Epidermal melanocyte (primary cell): ENCODE measurements around the gene RBSN.

ENCODE experiments used
- DNase-seq: peaks from one replicate; pipeline ENCODE4 v3.0.0; 2011; ENCODE audit warnings: low spot score; ENCODE audit not compliant: insufficient read length

The RBSN gene

GRCh38 chr3:15099364-15100098 lies 583 bp upstream of the RBSN start:
- DNase-seq, result no peak

- DNase-seq, result no peak
Observed at GRCh38 chr3:15097891-15098290, 1.1 kb downstream of the RBSN start.

GRCh38 chr3:15096046-15096445 lies 2.9 kb downstream of the RBSN start:
- no peak for DNase-seq

- no peak for DNase-seq
Observed at GRCh38 chr3:15094187-15094875, 4.6 kb downstream of the RBSN start.

GRCh38 chr3:15092686-15093085 lies 6.3 kb downstream of the RBSN start:
- no peak for DNase-seq

GRCh38 chr3:15091575-15091974 lies 7.4 kb downstream of the RBSN start:
- no peak for DNase-seq

GRCh38 chr3:15089201-15089600 lies 9.7 kb downstream of the RBSN start:
- no peak for DNase-seq

GRCh38 chr3:15086699-15087098 lies 12.2 kb downstream of the RBSN start:
- no peak for DNase-seq

- DNase-seq, result no peak
Observed at GRCh38 chr3:15086263-15086662, 12.7 kb downstream of the RBSN start.

GRCh38 chr3:15083252-15083651 lies 15.7 kb downstream of the RBSN start:
- no peak for DNase-seq

- no peak for DNase-seq
Observed at GRCh38 chr3:15081960-15082664, 16.8 kb downstream of the RBSN start.

GRCh38 chr3:15079091-15079490 lies 19.9 kb downstream of the RBSN start:
- no peak for DNase-seq

- DNase-seq, result no peak
Observed at GRCh38 chr3:15074500-15074899, 24.4 kb downstream of the RBSN start.

GRCh38 chr3:15071699-15072098 lies 27.2 kb downstream of the RBSN start:
- no peak for DNase-seq

- no peak for DNase-seq
Observed at GRCh38 chr3:15069441-15069840, 29.5 kb downstream of the RBSN start.

- DNase-seq, result no peak
Observed at GRCh38 chr3:15066467-15066866, 32.5 kb downstream of the RBSN start.

- DNase-seq, result no peak
Observed at GRCh38 chr3:15065550-15066007, 33.4 kb downstream of the RBSN start.

- DNase-seq, result peak; percentile 98
Observed at GRCh38 chr3:15064835-15065549, 34.0 kb downstream of the RBSN start, which contains the start of gene MRPS25. TSS of gene MRPS25 (minus strand) at chr3:15065315. CDS start at chr3:15065194, 121 bp downstream.

- DNase-seq, result peak; percentile 38
Observed at GRCh38 chr3:15064299-15064834, 34.6 kb downstream of the RBSN start.

- DNase-seq, result no peak
Observed at GRCh38 chr3:15063656-15064286, 35.2 kb downstream of the RBSN start.

- DNase-seq, result no peak
Observed at GRCh38 chr3:15063238-15063637, 35.7 kb downstream of the RBSN start.
